Stimulated activated naive CD8-positive, alpha-beta T cell treated with anti-CD3 and anti-CD28 coated beads, Interleukin-15, Interleukin-2, amounts not matched to agents 100 U/mL and 50 U/mL, for 24 hours (primary cell): ENCODE data around the gene STAP1.
"Not testable (repeated sequence)": the region's sequence is repeated elsewhere in the genome, so short reads cannot be mapped to it uniquely, and the experiment has no call there.

Source experiments
- ATAC-seq: fragments of 150-1000 bp; cut with Tn5 transposase; one replicate; pipeline ENCODE4 v1.10.0; 2021
- DNase-seq: peaks from one replicate; pipeline ENCODE4 v3.0.0; 2021

The STAP1 gene

GRCh38 chr4:67616478-67616877 is 58.0 kb downstream of the STAP1 start:
- ATAC-seq: no peak

GRCh38 chr4:67624939-67625338 is 66.4 kb downstream of the STAP1 start:
- DNase-seq (no peak), ATAC-seq (no peak)

More at GRCh38 chr4:67616478-67616877, 58.0 kb downstream of the STAP1 start:
- DNase-seq: no peak

GRCh38 chr4:67632492-67632891 is 74.0 kb downstream of the STAP1 start:
- no peak for ATAC-seq
- DNase-seq: no peak

GRCh38 chr4:67634741-67635140 is 76.2 kb downstream of the STAP1 start:
- ATAC-seq (no peak), DNase-seq (no peak)

- no peak for DNase-seq
- no peak for ATAC-seq
Observed at GRCh38 chr4:67635331-67635730, 76.8 kb downstream of the STAP1 start.

GRCh38 chr4:67636978-67637377 is 78.5 kb downstream of the STAP1 start:
- not testable (repeated sequence) for DNase-seq, ATAC-seq

- ATAC-seq (no peak), DNase-seq (no peak)
Observed at GRCh38 chr4:67638136-67638535, 79.6 kb downstream of the STAP1 start.

GRCh38 chr4:67651536-67651935 is 93.0 kb downstream of the STAP1 start:
- ATAC-seq (no peak), DNase-seq (no peak)
